ENCODE measurements around the gene PDCL3. TPM values are rescaled to one million over a fixed set of nuclear protein-coding genes. Genes with fewer than 3 reads are reported as not detected.

PDCL3 gene
- total and polyA plus RNA-seq, 2 experiments from 2014 or later, result 28.1 to 72.4 TPM

DNA sequence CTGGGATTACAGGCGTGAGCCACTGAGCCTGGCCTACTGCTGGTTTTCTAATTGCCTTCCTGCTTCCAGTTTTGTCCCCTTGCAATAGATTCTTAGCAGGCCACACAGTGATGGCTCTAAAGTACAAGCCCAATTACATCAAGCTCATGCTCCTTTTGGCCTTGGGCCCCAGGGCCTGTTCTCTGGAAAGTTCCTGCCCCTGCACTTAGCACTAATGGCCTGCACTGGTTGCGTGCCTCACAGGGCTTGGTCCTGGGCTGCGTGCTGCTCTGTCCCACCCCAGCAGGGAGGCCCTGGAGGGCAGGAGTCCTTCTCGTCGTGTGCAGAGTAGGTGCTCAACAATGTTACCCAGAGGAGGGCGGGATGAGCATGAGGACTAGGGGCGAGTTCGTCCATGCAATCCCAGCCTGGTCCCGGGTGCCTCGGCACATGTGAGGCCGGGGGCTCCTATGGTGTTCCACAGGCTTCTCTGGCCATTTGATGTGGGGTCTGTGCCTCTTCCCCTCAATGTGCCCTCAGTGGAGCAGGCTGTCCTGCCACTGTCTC lies 51.7 kb downstream of the PDCL3 start:
- no peak overlapping the region for H3K27ac Mint-ChIP-seq

More for the DNA sequence above, 51.7 kb downstream of the PDCL3 start:
- Histone ChIP-seq H2AFZ (no peak overlapping the region), H3K4me2 (no peak overlapping the region), H3K79me2 (replicated peaks; ENCODE audit: insufficient read depth) (no peaks in the 10 kb centered on the region), H3F3A (replicated peaks; ENCODE audit: low read depth) (no peaks in the 10 kb centered on the region), H3K27ac (ENCODE audit: low read depth) (no peak overlapping the region), H3K27me3 (ENCODE audit: insufficient read depth) (no peaks in the 10 kb centered on the region), H3K9me2 (ENCODE audit: insufficient read depth) (no peaks in the 10 kb centered on the region), H4K20me1 (replicated peaks; ENCODE audit: insufficient read depth) (no peaks in the 10 kb centered on the region), H3K36me3 (ENCODE audit: insufficient read depth) (no peaks in the 10 kb centered on the region), H3K4me3 (no peak overlapping the region), H3K4me1 (ENCODE audit: insufficient read depth) (no peaks in the 10 kb centered on the region)
- H3K4me3 Mint-ChIP-seq, result no peak overlapping the region
- no peak for DNase-seq (ENCODE audit: low spot score)
- no peaks in the 10 kb centered on the region for H3K36me3 Mint-ChIP-seq (ENCODE audit: low read depth)
- H3K9me3 Mint-ChIP-seq, result no peaks in the 10 kb centered on the region
- no peaks in the 10 kb centered on the region for H3K4me1 Mint-ChIP-seq
- no peak for ATAC-seq
- peaks cover 7% of the 10 kb centered on the region for H3K27me3 Mint-ChIP-seq (ENCODE audit: insufficient read depth, low read depth, poor library complexity)
- TF ChIP-seq ZNF462 (CRISPR knock-in tag; IDR thresholded peaks at IDR 0.05) (no peak), ZNF114 (CRISPR knock-in tag; IDR thresholded peaks at IDR 0.05) (no peak), STAT1 (IDR thresholded peaks at IDR 0.05; ENCODE audit: unreplicated experiment) (no peak), ZNF331 (CRISPR knock-in tag; IDR thresholded peaks at IDR 0.05; ENCODE audit: low read depth) (no peak)
